ENCODE data around the gene LCN15.
"Not testable (repeated sequence)": the region's sequence is repeated elsewhere in the genome, so short reads cannot be mapped to it uniquely, and the experiment has no call there.

LCN15 gene

GRCh38 chr9:136803009-136803550, 38.8 kb upstream of the LCN15 start:
- H3K27ac ChIP-seq (ENCODE audit: low read depth, low read length); H3K36me3 ChIP-seq (ENCODE audit: insufficient read depth, low read length); H3K4me3 ChIP-seq (ENCODE audit: low read depth in 1 of 2, low read length in 2 of 2); H3K9me3 ChIP-seq (ENCODE audit: low read length); H3K9ac ChIP-seq (ENCODE audit: low read length): not testable (repeated sequence)
- peaks cover 35 to 42% of the 10 kb centered on the region in 2 donors for H3K27me3 ChIP-seq (ENCODE audit: control insufficient read depth in 1 of 2, insufficient read depth in 2 of 2, low read length in 2 of 2)
- peaks cover 23% of the 10 kb centered on the region for H3K4me1 ChIP-seq (ENCODE audit: insufficient read depth, low read length)

DNA sequence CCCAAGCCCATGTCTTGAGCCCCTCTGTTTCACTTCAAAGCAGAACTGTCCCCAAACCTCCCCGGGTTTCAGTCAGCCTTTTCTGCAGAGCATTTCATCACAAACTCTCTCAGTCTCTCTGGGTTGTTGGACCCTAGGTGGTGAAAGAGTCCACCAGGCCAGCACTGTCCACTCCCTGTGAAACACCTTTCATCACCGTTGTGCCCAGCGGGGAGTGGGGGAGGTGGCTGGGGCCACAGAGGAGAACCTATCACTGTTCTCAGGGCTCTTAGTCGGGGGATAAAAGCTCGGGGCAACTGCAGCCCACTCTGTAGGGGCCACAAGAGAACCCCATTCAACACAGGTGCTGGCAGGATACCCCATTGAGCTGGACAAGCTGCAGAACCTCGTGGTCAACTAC, 38.0 kb upstream of the LCN15 start:
- Histone ChIP-seq H3K27me3 (ENCODE audit: control insufficient read depth in 1 of 2, insufficient read depth in 2 of 2, low read length in 2 of 2) (peaks cover 35 to 49% of the 10 kb centered on the region in 2 donors), H3K4me3 (ENCODE audit: low read depth in 1 of 2, low read length in 2 of 2) (no peak overlapping the region), H3K9me3 (ENCODE audit: low read length) (no peaks in the 10 kb centered on the region), H3K4me1 (ENCODE audit: insufficient read depth, low read length) (peaks cover 22% of the 10 kb centered on the region), H3K9ac (ENCODE audit: low read length) (no peak overlapping the region), H3K27ac (ENCODE audit: low read depth, low read length) (no peak overlapping the region), H3K36me3 (ENCODE audit: insufficient read depth, low read length) (no peaks in the 10 kb centered on the region)

DNA sequence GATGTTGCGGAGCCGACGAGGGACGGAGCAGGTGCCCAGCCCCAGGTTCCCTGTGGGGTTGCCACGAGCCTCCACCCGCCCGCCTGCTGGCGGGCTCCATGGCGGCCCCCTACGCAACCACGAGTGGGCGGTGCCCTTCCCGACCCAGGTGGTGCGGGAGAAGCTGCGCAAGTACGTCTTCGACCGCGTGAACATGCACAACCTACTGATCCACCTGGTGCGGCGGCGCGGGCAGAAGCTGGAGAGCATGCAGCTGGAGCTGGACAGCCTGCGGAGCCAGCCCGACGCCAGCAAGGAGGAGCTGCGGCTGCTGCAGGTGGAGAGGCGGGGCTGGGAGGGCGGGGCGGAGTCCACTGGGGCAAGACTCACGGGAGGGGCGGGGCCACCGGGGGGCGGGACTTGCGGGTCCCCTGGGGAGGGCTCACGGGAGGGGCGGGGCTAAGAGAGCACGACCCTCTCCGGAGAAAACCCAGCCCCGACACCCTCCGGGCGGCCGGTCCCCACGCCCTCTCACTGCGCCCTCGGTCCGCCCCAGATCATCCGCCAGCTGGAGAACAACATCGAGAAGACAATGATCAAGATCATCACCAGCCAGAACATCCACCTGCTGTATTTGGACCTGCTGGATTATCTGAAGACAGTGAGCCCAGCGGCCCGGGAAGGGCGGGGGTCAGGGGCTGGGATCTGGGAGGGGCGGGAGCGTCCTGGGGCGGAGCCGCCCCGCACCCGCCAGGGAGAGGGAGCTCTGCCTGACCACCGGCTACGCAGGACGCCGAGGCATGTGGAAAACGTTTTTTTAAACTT, 35.7 kb upstream of the LCN15 start:
- Histone ChIP-seq H3K9ac (ENCODE audit: low read length) (no peak overlapping the region), H3K4me3 (ENCODE audit: low read depth in 1 of 2, low read length in 2 of 2) (no peak overlapping the region), H3K27ac (ENCODE audit: low read depth, low read length) (no peak overlapping the region), H3K27me3 (ENCODE audit: control insufficient read depth in 1 of 2, insufficient read depth in 2 of 2, low read length in 2 of 2) (peaks cover 35 to 61% of the 10 kb centered on the region in 2 donors), H3K4me1 (ENCODE audit: insufficient read depth, low read length) (peaks cover 10% of the 10 kb centered on the region), H3K9me3 (ENCODE audit: low read length) (no peaks in the 10 kb centered on the region), H3K36me3 (ENCODE audit: insufficient read depth, low read length) (no peaks in the 10 kb centered on the region)

GRCh38 chr9:136799079-136799853, 34.9 kb upstream of the LCN15 start:
- Histone ChIP-seq H3K9me3 (ENCODE audit: low read length) (no peaks in the 10 kb centered on the region), H3K36me3 (ENCODE audit: insufficient read depth, low read length) (no peaks in the 10 kb centered on the region), H3K4me1 (ENCODE audit: insufficient read depth, low read length) (peaks cover 10% of the 10 kb centered on the region), H3K27ac (ENCODE audit: low read depth, low read length) (no peak overlapping the region), H3K9ac (ENCODE audit: low read length) (no peak overlapping the region), H3K4me3 (ENCODE audit: low read depth in 1 of 2, low read length in 2 of 2) (no peak overlapping the region), H3K27me3 (ENCODE audit: control insufficient read depth in 1 of 2, insufficient read depth in 2 of 2, low read length in 2 of 2) (peaks cover 35 to 61% of the 10 kb centered on the region in 2 donors)

- Histone ChIP-seq H3K4me3 (ENCODE audit: low read depth in 1 of 2, low read length in 2 of 2) (no peak overlapping the region), H3K4me1 (ENCODE audit: insufficient read depth, low read length) (peaks cover 10% of the 10 kb centered on the region)
Observed at GRCh38 chr9:136798708-136799078, 34.4 kb upstream of the LCN15 start.

GRCh38 chr9:136796775-136797347, 32.5 kb upstream of the LCN15 start:
- not testable (repeated sequence) for H3K9ac ChIP-seq (ENCODE audit: low read length); H3K9me3 ChIP-seq (ENCODE audit: low read length); H3K27ac ChIP-seq (ENCODE audit: low read depth, low read length); H3K4me3 ChIP-seq (ENCODE audit: low read depth in 1 of 2, low read length in 2 of 2); H3K36me3 ChIP-seq (ENCODE audit: insufficient read depth, low read length)
- Histone ChIP-seq H3K27me3 (ENCODE audit: control insufficient read depth in 1 of 2, insufficient read depth in 2 of 2, low read length in 2 of 2) (peaks cover 29 to 52% of the 10 kb centered on the region in 2 donors), H3K4me1 (ENCODE audit: insufficient read depth, low read length) (peaks cover 17% of the 10 kb centered on the region)

More at GRCh38 chr9:136798708-136799078, 34.4 kb upstream of the LCN15 start:
- H3K36me3 ChIP-seq (ENCODE audit: insufficient read depth, low read length) = no peaks in the 10 kb centered on the region
- no peaks in the 10 kb centered on the region for H3K9me3 ChIP-seq (ENCODE audit: low read length)
- no peak overlapping the region for H3K9ac ChIP-seq (ENCODE audit: low read length)
- H3K27ac ChIP-seq (ENCODE audit: low read depth, low read length) = no peak overlapping the region
- peaks cover 35 to 61% of the 10 kb centered on the region in 2 donors for H3K27me3 ChIP-seq (ENCODE audit: control insufficient read depth in 1 of 2, insufficient read depth in 2 of 2, low read length in 2 of 2)

DNA sequence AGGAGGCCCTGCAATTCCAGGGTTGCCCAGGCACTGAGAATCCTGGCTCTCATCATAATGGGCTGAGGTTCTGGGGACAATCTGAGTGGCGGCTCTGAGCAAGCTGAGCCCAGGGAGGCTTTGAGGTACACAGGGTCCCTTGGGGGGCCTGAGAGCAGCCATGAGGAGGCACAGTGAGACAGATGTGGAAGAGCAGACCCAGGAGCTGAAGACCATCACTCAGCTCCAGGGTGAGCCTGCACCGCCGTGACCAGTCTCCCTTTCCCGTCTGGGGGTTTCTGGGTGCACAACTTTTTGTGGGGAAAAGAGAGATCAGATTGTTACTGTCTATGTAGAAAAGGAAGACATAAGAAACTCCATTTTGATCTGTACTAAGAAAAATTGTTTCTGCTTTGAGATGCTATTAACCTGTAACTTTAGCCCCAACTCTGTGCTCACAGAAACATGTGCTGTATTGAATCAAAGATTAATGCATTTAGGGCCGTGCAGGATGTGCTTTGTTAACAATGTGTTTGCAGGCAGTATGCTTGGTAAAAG, 32.0 kb upstream of the LCN15 start, which contains the start of gene CCDC183:
CCDC183 (plus strand) TSS at position 101 of the 537 bp plus-strand sequence; CDS start at position 161, 60 bp downstream.
- Histone ChIP-seq H3K9ac (ENCODE audit: low read length) (no peak within 1 kb of the TSS), H3K4me3 (ENCODE audit: low read depth in 1 of 2, low read length in 2 of 2) (no peak within 1 kb of the TSS), H3K27ac (ENCODE audit: low read depth, low read length) (no peak within 1 kb of the TSS), H3K27me3 (ENCODE audit: control insufficient read depth in 1 of 2, insufficient read depth in 2 of 2, low read length in 2 of 2) (peaks cover 24 to 47% of the 10 kb centered on the region in 2 donors), H3K4me1 (ENCODE audit: insufficient read depth, low read length) (peaks cover 21% of the 10 kb centered on the region), H3K36me3 (ENCODE audit: insufficient read depth, low read length) (peaks cover 6% of the 10 kb centered on the region), H3K9me3 (ENCODE audit: low read length) (no peaks in the 10 kb centered on the region)

DNA sequence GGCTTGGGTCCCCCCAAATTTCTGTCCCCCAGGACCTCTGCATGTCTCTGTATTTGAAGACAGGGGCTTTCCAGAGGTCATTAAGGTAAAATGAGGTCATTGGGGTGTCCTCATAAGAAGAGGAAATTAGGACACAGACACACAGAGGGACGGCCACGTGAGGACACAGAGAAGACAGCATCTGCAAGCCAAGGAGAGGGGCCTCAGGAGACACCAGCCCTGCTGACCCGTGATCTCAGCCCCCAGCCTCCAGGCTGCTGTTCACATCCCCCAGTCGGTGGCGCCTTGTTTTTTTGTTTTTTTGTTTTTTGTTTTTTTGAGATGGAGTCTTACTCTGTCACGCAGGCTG, 30.7 kb upstream of the LCN15 start:
- Histone ChIP-seq H3K4me1 (ENCODE audit: insufficient read depth, low read length) (peaks cover 23% of the 10 kb centered on the region), H3K27me3 (ENCODE audit: control insufficient read depth in 1 of 2, insufficient read depth in 2 of 2, low read length in 2 of 2) (peaks cover 16 to 36% of the 10 kb centered on the region in 2 donors), H3K9ac (ENCODE audit: low read length) (no peak overlapping the region), H3K9me3 (ENCODE audit: low read length) (no peaks in the 10 kb centered on the region), H3K4me3 (ENCODE audit: low read depth in 1 of 2, low read length in 2 of 2) (no peak overlapping the region), H3K36me3 (ENCODE audit: insufficient read depth, low read length) (peaks cover 6% of the 10 kb centered on the region), H3K27ac (ENCODE audit: low read depth, low read length) (no peak overlapping the region)

GRCh38 chr9:136794281-136794999, 30.1 kb upstream of the LCN15 start:
- peaks cover 12 to 30% of the 10 kb centered on the region in 2 donors for H3K27me3 ChIP-seq (ENCODE audit: control insufficient read depth in 1 of 2, insufficient read depth in 2 of 2, low read length in 2 of 2)
- H3K36me3 ChIP-seq (ENCODE audit: insufficient read depth, low read length) = peaks cover 6% of the 10 kb centered on the region
- peaks cover 18% of the 10 kb centered on the region for H3K4me1 ChIP-seq (ENCODE audit: insufficient read depth, low read length)
- no peak overlapping the region for H3K4me3 ChIP-seq (ENCODE audit: low read depth in 1 of 2, low read length in 2 of 2)
- no peaks in the 10 kb centered on the region for H3K9me3 ChIP-seq (ENCODE audit: low read length)
- H3K9ac ChIP-seq (ENCODE audit: low read length) = no peak overlapping the region
- H3K27ac ChIP-seq (ENCODE audit: low read depth, low read length) = no peak overlapping the region

DNA sequence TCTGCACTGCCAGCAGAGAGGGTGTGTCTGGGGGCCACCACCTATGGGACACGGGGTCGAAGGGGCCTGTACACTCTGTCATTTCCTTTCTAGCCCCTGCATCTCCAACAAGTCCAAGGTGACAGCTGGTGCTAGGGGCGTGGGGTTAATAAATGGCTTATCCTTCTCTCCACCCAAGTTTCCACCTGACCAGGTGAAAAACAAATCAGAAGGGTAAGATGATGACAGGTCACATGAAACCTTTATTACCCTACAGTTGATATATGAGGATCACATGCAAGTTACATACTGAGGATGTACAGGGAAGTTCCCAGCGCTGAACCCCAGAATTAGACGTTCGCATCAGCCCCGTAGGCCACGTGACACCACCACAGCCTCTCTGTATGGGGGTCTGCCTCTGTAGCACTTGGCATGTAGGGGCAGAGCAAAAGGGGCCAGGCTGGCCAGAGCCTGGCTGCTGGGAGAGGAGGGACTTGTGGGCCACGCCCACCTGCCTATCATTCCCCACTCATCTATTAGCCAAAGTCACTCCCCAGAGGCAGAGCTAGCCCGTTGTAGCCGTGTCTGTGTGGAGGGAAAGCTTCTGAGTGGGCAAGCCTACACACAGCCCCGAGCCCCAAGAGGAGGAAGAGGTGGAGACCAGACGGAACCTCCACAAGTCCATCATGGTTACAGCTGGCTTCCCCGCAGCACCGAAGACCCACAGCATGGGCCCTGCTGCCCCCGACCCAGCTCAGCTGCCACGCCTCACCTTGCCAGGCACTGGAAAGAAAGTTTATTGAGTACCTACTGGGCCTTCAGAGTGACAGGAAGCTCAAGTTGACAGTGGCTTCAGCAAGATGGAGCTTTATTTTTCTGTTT, 29.0 kb upstream of the LCN15 start:
- H3K27me3 ChIP-seq (ENCODE audit: control insufficient read depth in 1 of 2, insufficient read depth in 2 of 2, low read length in 2 of 2) = peaks cover 1 to 19% of the 10 kb centered on the region in 2 donors
- no peaks in the 10 kb centered on the region for H3K9me3 ChIP-seq (ENCODE audit: low read length)
- no peak overlapping the region for H3K4me3 ChIP-seq (ENCODE audit: low read depth in 1 of 2, low read length in 2 of 2)
- H3K27ac ChIP-seq (ENCODE audit: low read depth, low read length) = no peak overlapping the region
- H3K4me1 ChIP-seq (ENCODE audit: insufficient read depth, low read length) = peaks cover 18% of the 10 kb centered on the region
- peaks cover 6% of the 10 kb centered on the region for H3K36me3 ChIP-seq (ENCODE audit: insufficient read depth, low read length)
- no peak overlapping the region for H3K9ac ChIP-seq (ENCODE audit: low read length)
